GM18505 (cell line): ENCODE measurements around the gene PRDM15.

Source experiments
- ATAC-seq: cut with Tn5 transposase; IDR thresholded peaks from one replicate; pipeline ENCODE4 v1.9.1; 2021; ENCODE audit not compliant: unreplicated experiment
- POLR2A ChIP-seq: IDR thresholded peaks from 4 replicates; pipeline ENCODE4 v1.6.1; 2011; ENCODE audit warnings: borderline replicate concordance; ENCODE audit not compliant: insufficient read depth, insufficient read length; ENCODE audit errors: extremely low read depth

PRDM15 gene

DNA sequence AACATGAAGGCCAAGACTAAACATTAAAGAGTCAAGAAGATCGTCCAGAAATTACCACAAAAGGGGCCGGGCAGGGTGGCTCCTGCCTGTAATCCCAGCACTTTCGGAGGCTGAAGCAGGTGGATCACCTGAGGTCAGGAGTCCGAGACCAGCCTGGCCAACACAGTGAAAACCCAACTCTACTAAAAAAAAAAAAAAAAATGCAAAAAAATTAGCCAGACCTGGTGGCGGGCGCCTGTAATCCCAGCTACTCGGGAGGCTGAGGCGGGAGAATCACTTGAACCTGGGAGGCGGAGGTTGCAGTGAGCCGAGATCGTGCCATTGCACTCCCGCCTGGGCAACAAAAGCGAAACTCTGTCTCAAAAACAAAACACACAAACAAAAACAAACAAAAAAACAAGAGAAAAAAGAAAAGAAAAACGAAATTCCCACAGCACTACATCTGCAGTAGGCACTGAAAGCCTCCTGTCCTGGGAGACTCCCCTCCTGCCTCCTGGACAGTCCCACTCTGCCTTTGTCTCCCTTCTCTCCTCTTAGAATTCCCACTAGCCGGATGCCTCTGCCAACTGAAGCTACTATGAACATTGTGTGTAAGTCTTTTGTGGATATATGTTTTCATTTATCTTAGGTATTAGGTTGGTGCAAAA, 94.6 kb downstream of the PRDM15 start:
- ATAC-seq: no peak
- TF ChIP-seq POLR2A: no peak

DNA sequence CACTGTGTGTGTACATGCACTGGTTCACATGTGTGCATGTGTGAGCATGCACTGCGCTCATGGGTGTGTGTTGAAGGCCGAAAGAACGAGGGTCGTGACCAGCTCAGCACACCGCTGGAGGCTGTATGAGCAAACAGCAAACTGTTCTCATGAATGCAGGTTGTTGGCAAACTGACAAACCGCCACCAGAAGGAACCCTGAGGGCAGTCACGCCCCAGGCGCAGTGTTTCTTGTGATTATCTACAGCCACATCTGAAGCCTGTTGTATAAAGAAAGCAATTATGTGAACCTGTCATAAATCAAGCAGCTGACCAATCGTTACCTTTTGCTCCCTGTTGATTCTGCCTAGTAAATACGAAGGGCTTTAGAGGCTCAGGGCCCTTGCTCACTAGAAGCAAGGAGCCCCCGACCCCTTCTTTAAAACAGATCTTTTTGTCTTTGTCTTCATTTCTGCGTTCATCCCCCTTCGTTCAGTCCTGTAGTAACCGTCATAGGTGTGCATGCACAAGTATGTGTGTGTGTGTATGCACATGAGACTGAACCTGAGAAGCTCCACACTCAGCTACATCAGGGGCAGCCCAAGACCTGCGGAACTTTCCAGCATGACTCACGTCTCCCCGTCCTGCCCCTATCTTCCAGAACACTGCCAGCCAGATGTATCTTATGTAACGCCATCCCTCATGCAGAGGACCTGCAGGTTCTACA, 95.5 kb downstream of the PRDM15 start:
- ATAC-seq: no peak
- TF ChIP-seq POLR2A: no peak

- no peak for TF ChIP-seq POLR2A
- no peak for ATAC-seq
Observed at GRCh38 chr21:41781050-41781410, 98.1 kb downstream of the PRDM15 start.

- no peak for TF ChIP-seq POLR2A
- ATAC-seq: no peak
Observed at GRCh38 chr21:41780337-41781049, 98.7 kb downstream of the PRDM15 start.

DNA sequence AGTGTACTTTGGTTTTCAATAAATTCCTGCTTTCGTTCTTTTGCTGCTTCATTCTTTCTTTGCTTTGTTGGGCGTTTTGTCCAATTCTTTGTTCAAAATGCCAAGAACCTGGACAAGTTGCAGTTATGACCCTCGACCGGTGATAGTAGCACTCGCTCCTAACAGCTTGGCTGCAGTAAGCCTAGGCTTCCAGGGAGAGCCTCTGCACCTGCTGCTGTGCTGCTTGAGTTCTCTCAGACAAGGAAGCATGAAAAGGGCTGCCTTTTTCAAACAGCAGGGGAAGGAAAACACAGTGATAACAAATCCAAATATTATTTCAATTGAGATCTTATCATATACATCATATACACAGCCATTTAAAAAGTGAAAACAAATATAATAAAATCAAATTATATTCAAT, 99.5 kb downstream of the PRDM15 start:
- TF ChIP-seq POLR2A: no peak
- ATAC-seq: no peak

- ATAC-seq: no peak
- no peak for TF ChIP-seq POLR2A
Observed at GRCh38 chr21:41778930-41779600, 100.1 kb downstream of the PRDM15 start.

DNA sequence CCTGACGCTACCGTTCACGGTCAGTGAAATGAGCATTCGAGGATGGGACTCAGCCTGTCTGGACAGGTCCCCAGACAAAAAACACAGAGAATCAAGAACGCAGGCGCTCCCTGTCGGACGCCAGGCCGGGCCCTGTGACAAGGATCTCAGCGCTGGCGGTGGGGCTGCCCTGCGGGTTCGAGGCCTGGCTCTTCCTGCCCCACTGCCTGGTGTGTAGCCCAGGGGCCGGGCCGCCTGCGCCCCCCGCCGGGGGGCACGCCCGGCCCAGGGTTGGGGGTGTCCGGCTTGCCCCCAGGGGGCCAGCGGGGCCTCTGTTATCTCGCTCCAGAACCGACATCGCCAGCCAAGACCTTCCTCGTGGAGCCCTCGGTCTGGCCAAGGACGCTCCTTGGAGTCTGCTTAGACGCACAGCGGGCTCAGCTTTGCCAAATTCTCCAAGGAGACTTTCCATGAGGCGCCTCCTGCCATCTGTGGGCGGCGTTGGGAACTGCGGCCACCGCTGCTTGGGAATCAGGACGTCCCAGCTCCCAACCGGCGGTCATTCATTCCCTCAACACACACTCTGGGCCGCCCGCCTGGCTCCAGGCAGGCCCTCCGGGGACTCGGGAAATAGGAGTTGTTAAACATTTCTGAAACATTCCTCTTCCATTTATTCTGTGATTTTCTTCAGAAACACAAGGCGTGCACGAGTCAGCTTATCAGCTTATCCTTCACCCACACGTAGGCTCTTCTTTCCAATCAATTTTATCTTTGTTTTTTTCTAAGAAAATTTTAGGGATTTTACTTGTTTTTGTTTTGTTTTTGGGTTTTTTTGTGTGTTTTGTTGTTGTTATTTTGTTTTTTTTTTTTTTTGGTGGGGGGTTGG, 101.0 kb downstream of the PRDM15 start:
- no peak for TF ChIP-seq POLR2A
- ATAC-seq: no peak

- no peak for ATAC-seq
- TF ChIP-seq POLR2A: no peak
Observed at GRCh38 chr21:41776778-41777177, 102.4 kb downstream of the PRDM15 start.

- TF ChIP-seq POLR2A: no peak
- ATAC-seq: no peak
Observed at GRCh38 chr21:41775149-41775472, 104.0 kb downstream of the PRDM15 start.

- no peak for TF ChIP-seq POLR2A
- no peak for ATAC-seq
Observed at GRCh38 chr21:41774467-41775148, 104.5 kb downstream of the PRDM15 start.

DNA sequence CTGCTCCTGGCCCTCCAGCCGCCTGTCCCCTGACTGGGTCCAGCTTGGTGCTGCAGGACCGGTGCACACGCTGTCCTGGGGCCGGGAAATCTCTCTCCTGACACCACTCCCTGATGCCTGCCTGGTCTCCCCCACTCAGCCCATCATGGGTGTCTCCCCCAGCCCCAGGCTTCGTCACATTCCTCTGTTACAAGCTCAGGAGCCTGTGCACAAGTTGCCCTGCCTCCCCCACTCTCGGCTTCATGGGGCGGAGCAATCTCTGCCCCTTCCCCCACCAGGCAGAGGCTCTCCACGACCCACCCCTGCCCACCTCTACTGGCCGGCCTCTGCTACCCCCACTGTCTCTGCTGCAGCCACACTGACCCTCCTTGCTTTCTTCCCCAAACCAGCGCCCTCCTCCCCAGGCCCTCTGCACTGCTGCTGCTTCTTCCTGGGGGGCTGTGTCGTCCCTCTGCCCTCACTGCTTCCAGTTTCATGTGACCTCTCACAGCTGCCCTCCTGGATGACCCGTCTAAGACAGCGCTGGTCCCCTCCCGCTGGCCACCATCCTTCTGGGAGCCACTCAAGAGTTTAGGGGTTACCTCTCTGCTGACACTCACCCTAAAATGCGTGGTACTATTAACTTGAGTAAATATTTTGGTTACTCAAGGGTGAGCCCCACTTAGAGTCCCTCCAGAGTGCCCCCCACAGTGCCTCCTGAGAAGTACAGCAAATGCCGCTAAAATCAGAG, 106.6 kb downstream of the PRDM15 start:
- TF ChIP-seq POLR2A: no peak
- ATAC-seq: no peak

DNA sequence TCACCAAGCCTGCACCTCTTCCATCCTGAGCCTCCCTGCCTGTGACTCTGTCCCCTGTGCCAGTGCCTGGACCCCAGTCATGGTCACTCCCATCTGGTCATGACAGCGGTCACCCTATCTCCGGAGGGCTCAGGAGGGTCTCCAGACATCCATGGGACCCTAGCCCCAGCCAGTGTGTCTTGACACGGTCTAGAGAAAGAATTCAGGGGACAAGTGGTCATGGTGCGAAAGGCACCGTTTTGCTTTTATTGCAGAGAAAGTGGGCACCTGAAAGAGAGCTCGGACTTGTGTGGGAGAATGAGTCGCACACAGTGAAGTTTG, 107.6 kb downstream of the PRDM15 start:
- no peak for TF ChIP-seq POLR2A

DNA sequence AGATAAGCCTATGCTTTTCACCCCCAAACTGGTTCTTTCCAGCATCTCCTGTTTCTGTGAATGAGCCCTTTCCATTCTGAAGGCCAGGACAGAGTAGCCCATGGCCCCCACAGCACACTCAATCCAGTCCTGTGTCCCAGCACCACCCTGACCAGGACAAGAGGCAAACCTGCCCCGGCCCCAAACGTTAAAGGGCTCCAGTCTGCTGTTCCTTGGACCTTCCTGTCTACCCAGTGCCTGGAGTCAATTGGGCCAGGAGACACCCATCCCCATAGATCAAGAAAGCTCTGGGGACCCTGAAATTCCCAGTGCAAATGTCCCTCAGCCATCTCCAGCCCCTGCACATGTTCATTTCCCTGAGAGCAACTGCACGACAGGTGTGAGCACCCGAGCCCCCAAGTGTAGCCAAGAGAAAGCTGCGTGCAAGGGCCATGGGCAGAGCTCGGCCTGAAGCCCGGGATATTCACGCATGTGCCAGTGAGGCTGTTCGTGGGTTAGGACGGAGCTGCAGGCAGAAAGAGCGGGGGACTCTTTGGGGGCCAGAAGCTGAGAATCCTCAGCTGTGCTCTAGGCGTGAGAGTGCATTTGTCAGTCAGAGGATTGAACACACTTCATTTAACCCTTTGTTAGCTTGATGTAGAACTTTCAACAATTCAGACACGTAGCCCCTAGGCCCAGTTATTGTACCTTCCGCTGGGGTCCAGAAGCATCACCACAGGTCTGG, 108.1 kb downstream of the PRDM15 start:
- ATAC-seq: no peak
- no peak for TF ChIP-seq POLR2A

More for the DNA sequence above, 107.6 kb downstream of the PRDM15 start:
- no peak for ATAC-seq
